ENCODE data around the gene SLC2A11. TPM values are rescaled to one million over a fixed set of nuclear protein-coding genes. Genes with fewer than 3 reads are reported as not detected.

The SLC2A11 gene
- total and polyA plus RNA-seq, 2 experiments from 2014 or later = 6.1 to 16.6 TPM

DNA sequence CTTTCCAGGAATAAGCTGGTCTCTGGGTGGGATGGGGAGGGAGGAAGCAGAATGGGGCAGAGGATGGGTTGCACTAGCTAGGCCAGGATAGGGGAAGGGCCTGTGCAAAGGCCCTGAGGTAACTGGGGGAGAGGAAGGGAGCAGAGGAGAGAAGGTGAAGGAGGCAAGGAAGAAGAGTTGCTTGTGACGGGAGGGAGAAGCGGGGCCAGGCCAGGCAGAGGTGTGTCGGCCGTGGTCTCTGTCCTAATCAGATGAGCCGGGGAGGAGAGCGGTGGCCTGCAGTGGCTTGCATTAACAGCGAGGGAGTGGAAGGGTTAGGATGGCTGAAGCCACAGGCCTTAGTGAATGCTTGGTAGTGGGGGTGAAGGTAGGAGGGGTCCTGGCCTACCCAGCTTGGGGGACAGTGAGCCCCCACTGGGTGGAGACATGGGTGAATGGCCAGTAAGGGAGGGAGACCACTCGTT is 12.9 kb upstream of the SLC2A11 start:
- Histone ChIP-seq H3K27ac (no peak overlapping the region), H3K9me3 (ENCODE audit: low read depth) (no peaks in the 10 kb centered on the region), H3K4me1 (ENCODE audit: insufficient read depth) (no peaks in the 10 kb centered on the region; the same call in 1 of the 2 replicates), H3K9me2 (ENCODE audit: insufficient read depth) (no peaks in the 10 kb centered on the region), H3F3A (ENCODE audit: insufficient read depth) (no peaks in the 10 kb centered on the region), H4K20me1 (ENCODE audit: insufficient read depth) (no peaks in the 10 kb centered on the region), H3K36me3 (ENCODE audit: low read depth) (no peaks in the 10 kb centered on the region), H3K27me3 (replicated peaks; ENCODE audit: insufficient read depth) (no peaks in the 10 kb centered on the region), H3K9ac (no peak overlapping the region), H2AFZ (no peak overlapping the region), H3K79me2 (ENCODE audit: insufficient read depth) (no peaks in the 10 kb centered on the region), H3K4me2 (ENCODE audit: unreplicated experiment) (no peak overlapping the region), H3K4me3 (no peak overlapping the region)
- 78 to 83% methylated on average over 7 to 8 of the region's 8 CpGs for WGBS, 2 experiments (ENCODE audit: low coverage in 1 of 2, low lambda C conversion rate in 2 of 2, missing lambda C conversion rate in 2 of 2)
- TF ChIP-seq EZH2phosphoT487 (IDR thresholded peaks at IDR 0.05; ENCODE audit: insufficient read depth, low read depth) (no peak), EZH2 (IDR thresholded peaks at IDR 0.05; ENCODE audit: insufficient read depth, poor library complexity, severe bottlenecking) (no peak)
- in situ Hi-C loops (cut with MboI) = no loop called here
- no peak for DNase-seq

DNA sequence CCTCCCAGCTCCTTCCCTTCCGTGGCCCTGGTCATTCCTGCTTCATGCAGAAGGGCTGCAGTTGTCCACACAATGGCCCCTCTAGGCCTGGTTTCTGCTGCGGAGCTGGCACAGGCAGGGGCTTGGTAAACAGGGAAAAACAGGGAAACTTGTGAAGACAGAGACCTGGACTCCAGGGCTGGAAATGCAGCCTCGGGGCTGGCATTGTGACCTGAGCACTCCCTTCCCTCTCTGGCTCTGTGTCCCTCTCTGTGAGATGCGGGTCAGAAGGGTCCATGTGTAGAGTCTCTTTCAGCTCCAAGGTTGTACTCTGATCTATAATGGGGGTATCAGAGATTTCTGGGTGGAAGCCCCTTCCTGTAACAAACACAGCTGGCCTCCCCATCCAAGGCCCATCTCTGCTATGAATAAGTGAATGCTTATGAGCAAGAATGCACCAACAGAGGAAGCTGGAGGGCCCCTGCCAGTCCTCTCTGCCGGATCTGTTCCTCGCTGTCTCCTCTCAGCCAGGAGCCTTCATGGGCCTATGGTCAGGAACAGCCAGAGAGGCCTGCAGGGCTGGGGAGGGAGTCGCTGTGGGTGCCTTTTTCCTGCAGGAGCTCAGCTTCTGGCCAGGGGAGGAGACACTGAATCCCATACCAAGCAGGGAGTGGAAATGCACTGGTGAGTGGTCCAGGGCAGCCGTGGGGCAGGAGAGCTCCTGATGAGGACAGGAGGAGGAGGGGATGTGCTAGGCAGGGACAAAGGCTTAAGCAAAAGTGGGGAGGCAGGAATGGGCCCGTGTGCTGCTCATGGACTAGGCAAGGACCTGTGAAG is 12.2 kb upstream of the SLC2A11 start:
- Histone ChIP-seq H3K36me3 (ENCODE audit: low read depth) (no peaks in the 10 kb centered on the region), H3K27me3 (replicated peaks; ENCODE audit: insufficient read depth) (no peaks in the 10 kb centered on the region), H2AFZ (no peak overlapping the region), H3K9me3 (ENCODE audit: low read depth) (no peaks in the 10 kb centered on the region), H3K9me2 (ENCODE audit: insufficient read depth) (no peaks in the 10 kb centered on the region), H3K4me3 (no peak overlapping the region), H3K4me2 (ENCODE audit: unreplicated experiment) (no peak overlapping the region), H3K79me2 (ENCODE audit: insufficient read depth) (no peaks in the 10 kb centered on the region), H4K20me1 (ENCODE audit: insufficient read depth) (no peaks in the 10 kb centered on the region), H3K4me1 (ENCODE audit: insufficient read depth) (no peaks in the 10 kb centered on the region; the same call in 1 of the 2 replicates), H3F3A (ENCODE audit: insufficient read depth) (no peaks in the 10 kb centered on the region), H3K9ac (no peak overlapping the region), H3K27ac (no peak overlapping the region)
- WGBS, 2 experiments (ENCODE audit: low coverage in 1 of 2, low lambda C conversion rate in 2 of 2, missing lambda C conversion rate in 2 of 2) = 78 to 82% methylated on average over 9 of the region's 9 CpGs
- in situ Hi-C loops (cut with MboI) = no loop called here
- no peak for DNase-seq
- no peak for TF ChIP-seq EZH2phosphoT487 (IDR thresholded peaks at IDR 0.05; ENCODE audit: insufficient read depth, low read depth)
- TF ChIP-seq EZH2 (IDR thresholded peaks at IDR 0.05; ENCODE audit: insufficient read depth, poor library complexity, severe bottlenecking) = no peak

DNA sequence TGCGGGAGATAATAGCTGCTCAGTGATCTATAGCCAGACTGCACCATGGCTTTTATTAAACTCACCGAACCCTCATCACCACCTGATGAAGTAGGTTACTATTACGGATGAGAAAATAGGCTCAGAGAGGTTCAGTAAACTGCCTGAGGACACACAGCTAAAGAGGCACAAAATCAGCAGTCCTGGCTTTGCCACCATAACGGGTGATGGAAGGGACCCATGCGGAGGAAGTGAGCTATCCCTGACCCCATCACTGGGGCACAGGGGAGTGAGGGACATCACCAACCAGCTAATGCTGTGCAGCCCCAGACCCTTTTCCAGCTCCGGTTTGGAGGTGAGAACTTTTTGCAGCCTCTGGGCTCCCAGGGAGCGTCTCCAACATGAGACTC is 11.6 kb upstream of the SLC2A11 start:
- in situ Hi-C loops (cut with MboI) = no loop called here
- H3K36me3 ChIP-seq (ENCODE audit: low read depth) = no peaks in the 10 kb centered on the region

DNA sequence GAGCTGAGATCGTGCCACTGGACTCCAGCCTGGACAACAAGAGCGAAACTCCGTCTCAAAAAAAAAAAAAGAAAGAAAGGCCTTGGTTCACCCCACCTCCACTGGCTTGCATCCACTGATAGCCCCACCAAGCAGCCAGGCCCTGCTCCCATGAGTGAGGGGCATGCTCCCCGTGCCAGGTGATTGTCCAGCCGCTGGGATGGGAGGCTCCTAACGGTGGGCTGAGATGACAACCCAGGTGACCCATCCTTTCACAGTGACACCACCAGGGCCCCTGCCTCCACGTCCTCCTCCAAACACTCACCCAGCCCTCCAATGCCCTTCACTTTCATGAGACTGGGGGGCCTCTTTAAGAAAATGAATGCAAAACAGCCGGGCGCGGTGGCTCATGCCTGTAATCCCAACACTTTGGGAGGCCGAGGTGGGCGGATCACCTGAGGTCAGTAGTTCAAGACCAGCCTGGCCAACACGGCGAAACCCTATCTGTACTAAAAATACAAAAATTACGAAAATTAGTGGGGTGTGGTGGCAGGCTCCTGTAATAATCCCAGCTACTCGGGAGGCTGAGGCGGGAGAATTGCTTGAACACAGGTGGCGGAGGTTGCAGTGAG is 10.3 kb upstream of the SLC2A11 start:
- no peaks in the 10 kb centered on the region for H4K20me1 ChIP-seq (ENCODE audit: insufficient read depth)
- H3K27ac ChIP-seq = no peak overlapping the region
- H2AFZ ChIP-seq = no peak overlapping the region
- no peak for TF ChIP-seq EZH2phosphoT487 (IDR thresholded peaks at IDR 0.05; ENCODE audit: insufficient read depth, low read depth)
- no peak for TF ChIP-seq EZH2 (IDR thresholded peaks at IDR 0.05; ENCODE audit: insufficient read depth, poor library complexity, severe bottlenecking)
- H3K27me3 ChIP-seq (replicated peaks; ENCODE audit: insufficient read depth) = no peaks in the 10 kb centered on the region
- H3K9me2 ChIP-seq (ENCODE audit: insufficient read depth) = no peaks in the 10 kb centered on the region
- in situ Hi-C loops (cut with MboI) = no loop called here
- no peak overlapping the region for H3K9ac ChIP-seq
- no peaks in the 10 kb centered on the region for H3F3A ChIP-seq (ENCODE audit: insufficient read depth)
- H3K9me3 ChIP-seq (ENCODE audit: low read depth) = no peaks in the 10 kb centered on the region
- H3K79me2 ChIP-seq (ENCODE audit: insufficient read depth) = no peaks in the 10 kb centered on the region
- no peaks in the 10 kb centered on the region; the same call in 1 of the 2 replicates for H3K4me1 ChIP-seq (ENCODE audit: insufficient read depth)
- no peak overlapping the region for H3K4me2 ChIP-seq (ENCODE audit: unreplicated experiment)
- H3K4me3 ChIP-seq = no peak overlapping the region
- H3K36me3 ChIP-seq (ENCODE audit: low read depth) = no peaks in the 10 kb centered on the region
- no peak for DNase-seq
- 84 to 86% methylated on average over 17 to 18 of the region's 18 CpGs for WGBS, 2 experiments (ENCODE audit: low coverage in 1 of 2, low lambda C conversion rate in 2 of 2, missing lambda C conversion rate in 2 of 2)

More for the DNA sequence above, 11.6 kb upstream of the SLC2A11 start:
- H3K9me3 ChIP-seq (ENCODE audit: low read depth) = no peaks in the 10 kb centered on the region
- H3K4me2 ChIP-seq (ENCODE audit: unreplicated experiment) = no peak overlapping the region
- no peaks in the 10 kb centered on the region for H3K27me3 ChIP-seq (replicated peaks; ENCODE audit: insufficient read depth)
- no peaks in the 10 kb centered on the region for H3F3A ChIP-seq (ENCODE audit: insufficient read depth)
- H3K27ac ChIP-seq = no peak overlapping the region
- no peak overlapping the region for H3K4me3 ChIP-seq
- H3K4me1 ChIP-seq (ENCODE audit: insufficient read depth) = no peaks in the 10 kb centered on the region; the same call in 1 of the 2 replicates
- no peak for DNase-seq
- no peak for TF ChIP-seq EZH2phosphoT487 (IDR thresholded peaks at IDR 0.05; ENCODE audit: insufficient read depth, low read depth)
- no peak for TF ChIP-seq EZH2 (IDR thresholded peaks at IDR 0.05; ENCODE audit: insufficient read depth, poor library complexity, severe bottlenecking)
- WGBS, 2 experiments (ENCODE audit: low coverage in 1 of 2, low lambda C conversion rate in 2 of 2, missing lambda C conversion rate in 2 of 2) = 83 to 94% methylated on average over 7 of the region's 7 CpGs
- no peaks in the 10 kb centered on the region for H3K9me2 ChIP-seq (ENCODE audit: insufficient read depth)
- no peak overlapping the region for H2AFZ ChIP-seq
- no peak overlapping the region for H3K9ac ChIP-seq
- no peaks in the 10 kb centered on the region for H3K79me2 ChIP-seq (ENCODE audit: insufficient read depth)
- no peaks in the 10 kb centered on the region for H4K20me1 ChIP-seq (ENCODE audit: insufficient read depth)

Measured in GM23248 (cell line).